ENCODE results near the gene FIP1L1.

GRCh38 chr4:53365486-53366300 is 11.7 kb upstream of the FIP1L1 start, which contains the start of gene SCFD2:
- TF ChIP-seq, protein P1, sequence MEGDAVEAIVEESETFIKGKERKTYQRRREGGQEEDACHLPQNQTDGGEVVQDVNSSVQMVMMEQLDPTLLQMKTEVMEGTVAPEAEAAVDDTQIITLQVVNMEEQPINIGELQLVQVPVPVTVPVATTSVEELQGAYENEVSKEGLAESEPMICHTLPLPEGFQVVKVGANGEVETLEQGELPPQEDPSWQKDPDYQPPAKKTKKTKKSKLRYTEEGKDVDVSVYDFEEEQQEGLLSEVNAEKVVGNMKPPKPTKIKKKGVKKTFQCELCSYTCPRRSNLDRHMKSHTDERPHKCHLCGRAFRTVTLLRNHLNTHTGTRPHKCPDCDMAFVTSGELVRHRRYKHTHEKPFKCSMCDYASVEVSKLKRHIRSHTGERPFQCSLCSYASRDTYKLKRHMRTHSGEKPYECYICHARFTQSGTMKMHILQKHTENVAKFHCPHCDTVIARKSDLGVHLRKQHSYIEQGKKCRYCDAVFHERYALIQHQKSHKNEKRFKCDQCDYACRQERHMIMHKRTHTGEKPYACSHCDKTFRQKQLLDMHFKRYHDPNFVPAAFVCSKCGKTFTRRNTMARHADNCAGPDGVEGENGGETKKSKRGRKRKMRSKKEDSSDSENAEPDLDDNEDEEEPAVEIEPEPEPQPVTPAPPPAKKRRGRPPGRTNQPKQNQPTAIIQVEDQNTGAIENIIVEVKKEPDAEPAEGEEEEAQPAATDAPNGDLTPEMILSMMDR (IDR thresholded peaks at IDR 0.05; ENCODE audit: low read depth, low read length, poor library complexity, severe bottlenecking), result no peak
- no peak for TF ChIP-seq EZH2phosphoT487 (IDR thresholded peaks at IDR 0.05; ENCODE audit: borderline replicate concordance, low read length)
